ENCODE measurements around the gene VWF.

GRCh38 chr12:6073426-6073825, 51.0 kb downstream of the VWF start:
- TF ChIP-seq CTCF (IDR thresholded peaks at IDR 0.05; ENCODE audit: low read length): no peak
- no peak for TF ChIP-seq EZH2 (IDR thresholded peaks at IDR 0.05; ENCODE audit: borderline replicate concordance, low read length)

Data from OCI-LY1 (cell line).